Osteoblast (primary cell): ENCODE data around the gene MNAT1. TPM values are rescaled to one million over a fixed set of nuclear protein-coding genes. Genes with fewer than 3 reads are reported as not detected.

Source experiments
- DNase-seq: peaks from one replicate; pipeline ENCODE4 v3.0.0; 2011; ENCODE audit warnings: low spot score, mixed read lengths; ENCODE audit not compliant: insufficient read length; ENCODE audit errors: missing footprints
- H2AFZ ChIP-seq: 2 replicates; pipeline ENCODE4 v1.6.0; 2011; ENCODE audit warnings: mild to moderate bottlenecking, low read length
- H3K27ac ChIP-seq: 2 replicates; pipeline ENCODE4 v1.5.1; 2011; ENCODE audit warnings: mild to moderate bottlenecking, low read depth, low read length, moderate library complexity
- H3K27me3 ChIP-seq: 2 replicates; pipeline ENCODE4 v1.6.0; 2012; ENCODE audit warnings: mild to moderate bottlenecking, control low read depth, inconsistent platforms, low read length, moderate library complexity; ENCODE audit not compliant: insufficient read depth
- H3K36me3 ChIP-seq: 2 replicates; pipeline ENCODE4 v1.5.1; 2011; ENCODE audit warnings: mild to moderate bottlenecking, low read length, control low read depth, moderate library complexity; ENCODE audit not compliant: insufficient read depth
- H3K4me1 ChIP-seq: 2 replicates; pipeline ENCODE4 v1.5.1; 2011; ENCODE audit warnings: mild to moderate bottlenecking, low read length, control low read depth, moderate library complexity; ENCODE audit not compliant: insufficient read depth
- H3K4me2 ChIP-seq: 2 replicates; pipeline ENCODE4 v1.6.0; 2011; ENCODE audit warnings: mild to moderate bottlenecking, low read length; ENCODE audit not compliant: insufficient read depth
- H3K4me3 ChIP-seq: fragments of 200-600 bp; sonication (generic); 3 replicates; pipeline ENCODE4 v1.5.1; 2012; ENCODE audit warnings: mild to moderate bottlenecking, low read length, inconsistent platforms; ENCODE audit not compliant: insufficient read depth
- H3K79me2 ChIP-seq: 2 replicates; pipeline ENCODE4 v1.6.0; 2012; ENCODE audit warnings: mild to moderate bottlenecking, low read length, control low read depth, inconsistent platforms; ENCODE audit not compliant: insufficient read depth
- H3K9me3 ChIP-seq: 2 replicates; pipeline ENCODE4 v1.5.1; 2011; ENCODE audit warnings: low read depth, low read length, control low read depth
- H4K20me1 ChIP-seq: 2 replicates; pipeline ENCODE4 v1.6.0; 2012; ENCODE audit warnings: mild to moderate bottlenecking, low read length, control low read depth; ENCODE audit not compliant: insufficient read depth
- total RNA-seq: library from RNA; depleted of rRNA; stranded (reverse); fragments of >200 nt; gene quantifications from 2 replicates; pipeline ENCODE4 v1.2.3, GENCODE V29; 2012
- TF ChIP-seq, protein P1 (sequence below): IDR thresholded peaks from 2 replicates; pipeline ENCODE4 v1.5.1; 2011; ENCODE audit warnings: mild to moderate bottlenecking, low read depth, low read length, moderate library complexity; ENCODE audit errors: extremely low read depth

The MNAT1 gene
- total RNA-seq, 1 donor = 51.4 TPM

DNA sequence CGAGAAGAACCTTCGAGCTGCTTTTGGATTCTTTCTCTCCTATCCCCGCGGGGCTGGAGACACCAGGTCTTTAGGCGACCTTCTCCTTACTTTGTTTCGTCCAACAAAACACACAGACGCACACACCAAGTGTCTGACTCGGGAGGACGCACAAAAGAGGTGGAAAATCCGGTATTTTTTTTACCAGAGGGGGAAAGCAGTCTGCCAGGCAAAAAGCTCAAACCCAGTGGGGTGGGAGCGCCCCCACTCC, 12.5 kb upstream of the MNAT1 start:
- H3K79me2 ChIP-seq = peaks cover 52% of the 10 kb centered on the region
- H3K4me1 ChIP-seq = peaks cover 8% of the 10 kb centered on the region
- H3K36me3 ChIP-seq = peaks cover 22% of the 10 kb centered on the region
- H2AFZ ChIP-seq = peak overlapping the region; percentile 72
- H3K27me3 ChIP-seq = no peaks in the 10 kb centered on the region
- DNase-seq = no peak
- H3K4me3 ChIP-seq = peak overlapping the region; percentile 76
- H3K4me2 ChIP-seq = peak overlapping the region; percentile 74
- TF ChIP-seq, protein P1, sequence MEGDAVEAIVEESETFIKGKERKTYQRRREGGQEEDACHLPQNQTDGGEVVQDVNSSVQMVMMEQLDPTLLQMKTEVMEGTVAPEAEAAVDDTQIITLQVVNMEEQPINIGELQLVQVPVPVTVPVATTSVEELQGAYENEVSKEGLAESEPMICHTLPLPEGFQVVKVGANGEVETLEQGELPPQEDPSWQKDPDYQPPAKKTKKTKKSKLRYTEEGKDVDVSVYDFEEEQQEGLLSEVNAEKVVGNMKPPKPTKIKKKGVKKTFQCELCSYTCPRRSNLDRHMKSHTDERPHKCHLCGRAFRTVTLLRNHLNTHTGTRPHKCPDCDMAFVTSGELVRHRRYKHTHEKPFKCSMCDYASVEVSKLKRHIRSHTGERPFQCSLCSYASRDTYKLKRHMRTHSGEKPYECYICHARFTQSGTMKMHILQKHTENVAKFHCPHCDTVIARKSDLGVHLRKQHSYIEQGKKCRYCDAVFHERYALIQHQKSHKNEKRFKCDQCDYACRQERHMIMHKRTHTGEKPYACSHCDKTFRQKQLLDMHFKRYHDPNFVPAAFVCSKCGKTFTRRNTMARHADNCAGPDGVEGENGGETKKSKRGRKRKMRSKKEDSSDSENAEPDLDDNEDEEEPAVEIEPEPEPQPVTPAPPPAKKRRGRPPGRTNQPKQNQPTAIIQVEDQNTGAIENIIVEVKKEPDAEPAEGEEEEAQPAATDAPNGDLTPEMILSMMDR = no peak
- H4K20me1 ChIP-seq = peaks cover 26% of the 10 kb centered on the region
- peak overlapping the region; percentile 41 for H3K27ac ChIP-seq
- H3K9me3 ChIP-seq = no peaks in the 10 kb centered on the region

DNA sequence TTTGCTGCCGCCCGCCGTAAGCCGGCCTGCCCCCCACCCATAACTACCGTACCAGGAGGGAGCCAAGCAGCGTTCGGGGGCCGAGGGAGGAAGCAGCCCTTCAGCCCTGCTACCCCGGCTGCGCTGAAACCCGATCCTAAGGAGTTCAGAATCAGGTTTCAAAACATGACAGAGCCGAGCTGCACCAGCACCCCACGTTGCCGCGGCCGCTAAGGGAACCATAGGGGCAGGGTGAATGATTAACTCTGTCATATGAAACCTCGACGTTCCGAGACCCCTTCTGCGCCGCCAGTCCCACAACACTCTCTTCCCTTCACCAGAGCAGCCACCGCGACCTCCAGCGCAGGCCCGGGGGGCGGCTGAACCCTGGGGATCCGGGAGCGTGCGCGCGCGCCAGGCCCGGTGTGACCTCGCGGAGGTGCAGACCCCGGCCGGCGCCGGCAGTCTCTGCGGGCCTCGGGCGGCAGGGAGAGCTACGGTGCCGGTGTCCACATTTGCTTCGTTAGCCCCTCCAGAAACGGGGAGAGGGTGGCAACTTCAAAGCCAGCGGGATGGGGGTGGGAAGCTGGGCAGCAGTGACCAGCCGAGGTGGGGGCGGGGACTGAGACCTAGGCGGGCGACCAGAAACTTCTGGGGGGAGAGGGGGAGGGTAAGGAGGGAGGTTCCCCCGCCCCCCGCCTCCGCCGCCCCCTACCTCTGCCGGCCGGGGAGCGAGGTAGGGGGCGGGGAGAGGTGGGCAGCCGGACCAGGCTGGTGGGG, 12.0 kb upstream of the MNAT1 start:
- peaks cover 8% of the 10 kb centered on the region for H3K4me1 ChIP-seq
- H3K27me3 ChIP-seq = no peaks in the 10 kb centered on the region
- H3K4me2 ChIP-seq = peak overlapping the region; percentile 74
- peak; percentile 87 for DNase-seq
- TF ChIP-seq, protein P1 = no peak
- peak overlapping the region; percentile 76 for H3K4me3 ChIP-seq
- H3K79me2 ChIP-seq = peaks cover 52% of the 10 kb centered on the region
- peak overlapping the region; percentile 41 for H3K27ac ChIP-seq
- H3K36me3 ChIP-seq = peaks cover 21% of the 10 kb centered on the region
- H2AFZ ChIP-seq = peak overlapping the region; percentile 91
- peaks cover 26% of the 10 kb centered on the region for H4K20me1 ChIP-seq
- H3K9me3 ChIP-seq = no peaks in the 10 kb centered on the region

DNA sequence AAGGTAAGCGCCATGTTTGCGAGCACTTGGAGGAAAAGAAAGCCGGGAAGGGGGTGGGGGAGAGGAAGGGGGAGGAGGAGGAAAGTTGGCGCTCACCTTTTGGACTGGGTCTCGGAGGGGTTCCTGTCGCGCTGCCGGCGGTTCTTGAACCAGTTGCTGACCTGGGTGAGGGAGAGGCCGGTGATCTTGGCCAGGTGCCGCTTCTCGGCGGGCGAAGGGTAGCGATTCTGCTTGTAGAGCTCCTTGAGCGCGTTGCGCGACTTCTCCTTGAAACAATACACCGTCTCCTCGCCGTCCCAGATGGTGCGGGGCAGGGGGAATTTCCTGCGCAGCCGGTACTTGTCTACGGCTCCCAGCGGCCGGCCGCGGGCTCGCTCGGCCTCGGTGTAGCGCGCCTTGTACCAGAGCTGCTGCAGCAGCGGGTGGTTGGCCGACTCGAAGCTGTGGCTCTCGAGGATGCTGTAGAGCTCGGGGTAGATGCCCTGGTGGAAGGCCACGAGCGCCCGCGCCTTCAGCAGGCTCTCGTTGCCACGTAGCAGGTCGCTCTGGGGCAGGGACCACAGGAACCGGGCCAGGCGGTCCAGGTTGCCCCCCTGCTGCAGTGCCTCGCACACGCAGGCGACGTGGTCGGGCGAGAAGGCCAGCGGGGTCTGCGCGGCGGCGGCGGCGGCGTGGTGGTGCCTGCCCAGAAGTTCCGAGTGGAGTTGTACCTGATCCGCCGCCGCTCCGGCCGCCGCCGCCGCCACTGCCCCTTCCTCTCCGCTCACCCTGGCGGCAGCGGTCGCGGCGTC, 11.2 kb upstream of the MNAT1 start:
- Histone ChIP-seq H3K4me2 (peak overlapping the region; percentile 74), H3K36me3 (peaks cover 18% of the 10 kb centered on the region), H3K4me1 (peaks cover 8% of the 10 kb centered on the region), H3K27ac (peak overlapping the region; percentile 86), H2AFZ (peak overlapping the region; percentile 91), H3K27me3 (no peaks in the 10 kb centered on the region), H3K4me3 (peak overlapping the region; percentile 76), H4K20me1 (peaks cover 26% of the 10 kb centered on the region), H3K79me2 (peaks cover 48% of the 10 kb centered on the region), H3K9me3 (no peaks in the 10 kb centered on the region)
- peak; percentile 81 for DNase-seq
- TF ChIP-seq, protein P1 = no peak
